GM12874 (cell line): Measurements from ENCODE around the gene IDH3G.

ENCODE experiments used
- TF ChIP-seq, protein P1 (sequence below): IDR thresholded peaks from 2 replicates; pipeline ENCODE4 v1.5.1; 2011; ENCODE audit warnings: low read depth, mild to moderate bottlenecking, control low read depth, low read length, moderate library complexity; ENCODE audit not compliant: insufficient read depth

The IDH3G gene

DNA sequence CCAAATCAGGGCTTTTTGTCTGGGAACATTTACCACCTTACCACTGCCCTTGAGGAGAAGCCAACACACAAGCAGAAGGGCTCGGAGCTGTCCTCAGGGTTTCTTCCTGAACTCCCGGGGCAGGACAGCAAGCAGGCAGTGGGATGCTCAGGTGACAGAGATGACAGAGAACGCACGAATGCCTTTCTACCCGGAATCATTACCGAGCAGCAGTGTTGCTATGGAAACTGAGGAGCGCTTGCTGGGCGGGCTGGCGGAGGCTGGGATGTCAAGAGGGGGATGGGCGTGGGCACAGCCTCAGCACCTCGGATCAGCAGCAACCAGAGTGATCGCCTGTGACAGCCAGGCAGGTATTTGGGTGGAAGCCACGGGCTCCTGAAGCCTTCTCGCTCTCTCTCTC lies 18.0 kb upstream of the IDH3G start:
- TF ChIP-seq, protein P1, sequence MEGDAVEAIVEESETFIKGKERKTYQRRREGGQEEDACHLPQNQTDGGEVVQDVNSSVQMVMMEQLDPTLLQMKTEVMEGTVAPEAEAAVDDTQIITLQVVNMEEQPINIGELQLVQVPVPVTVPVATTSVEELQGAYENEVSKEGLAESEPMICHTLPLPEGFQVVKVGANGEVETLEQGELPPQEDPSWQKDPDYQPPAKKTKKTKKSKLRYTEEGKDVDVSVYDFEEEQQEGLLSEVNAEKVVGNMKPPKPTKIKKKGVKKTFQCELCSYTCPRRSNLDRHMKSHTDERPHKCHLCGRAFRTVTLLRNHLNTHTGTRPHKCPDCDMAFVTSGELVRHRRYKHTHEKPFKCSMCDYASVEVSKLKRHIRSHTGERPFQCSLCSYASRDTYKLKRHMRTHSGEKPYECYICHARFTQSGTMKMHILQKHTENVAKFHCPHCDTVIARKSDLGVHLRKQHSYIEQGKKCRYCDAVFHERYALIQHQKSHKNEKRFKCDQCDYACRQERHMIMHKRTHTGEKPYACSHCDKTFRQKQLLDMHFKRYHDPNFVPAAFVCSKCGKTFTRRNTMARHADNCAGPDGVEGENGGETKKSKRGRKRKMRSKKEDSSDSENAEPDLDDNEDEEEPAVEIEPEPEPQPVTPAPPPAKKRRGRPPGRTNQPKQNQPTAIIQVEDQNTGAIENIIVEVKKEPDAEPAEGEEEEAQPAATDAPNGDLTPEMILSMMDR: no peak

GRCh38 chrX:153807976-153808375 lies 13.8 kb upstream of the IDH3G start:
- TF ChIP-seq, protein P1: no peak

GRCh38 chrX:153806999-153807575 lies 12.9 kb upstream of the IDH3G start:
- TF ChIP-seq, protein P1: no peak

GRCh38 chrX:153805436-153805835 lies 11.3 kb upstream of the IDH3G start:
- TF ChIP-seq, protein P1: no peak

DNA sequence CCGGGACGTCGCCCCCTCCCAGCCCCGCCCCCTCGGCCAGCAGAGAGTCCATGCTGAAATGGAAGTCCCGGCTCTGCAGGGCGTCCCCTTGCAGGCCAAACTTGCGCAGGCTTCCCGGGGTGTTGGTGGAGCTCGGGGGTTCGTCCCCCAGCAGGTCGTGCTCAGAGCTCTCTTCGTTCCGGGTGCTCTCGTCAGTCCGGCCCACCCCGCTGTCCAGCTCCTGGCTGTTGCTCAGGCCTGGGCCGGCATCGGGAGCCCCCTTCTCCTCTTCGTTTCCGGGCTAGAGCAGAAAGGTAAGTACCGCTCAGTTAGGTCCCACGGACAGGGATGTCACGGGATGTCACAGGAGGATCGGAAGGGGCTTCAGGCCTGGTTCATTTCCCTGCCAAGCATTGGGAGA lies 10.4 kb upstream of the IDH3G start:
- TF ChIP-seq, protein P1: no peak

DNA sequence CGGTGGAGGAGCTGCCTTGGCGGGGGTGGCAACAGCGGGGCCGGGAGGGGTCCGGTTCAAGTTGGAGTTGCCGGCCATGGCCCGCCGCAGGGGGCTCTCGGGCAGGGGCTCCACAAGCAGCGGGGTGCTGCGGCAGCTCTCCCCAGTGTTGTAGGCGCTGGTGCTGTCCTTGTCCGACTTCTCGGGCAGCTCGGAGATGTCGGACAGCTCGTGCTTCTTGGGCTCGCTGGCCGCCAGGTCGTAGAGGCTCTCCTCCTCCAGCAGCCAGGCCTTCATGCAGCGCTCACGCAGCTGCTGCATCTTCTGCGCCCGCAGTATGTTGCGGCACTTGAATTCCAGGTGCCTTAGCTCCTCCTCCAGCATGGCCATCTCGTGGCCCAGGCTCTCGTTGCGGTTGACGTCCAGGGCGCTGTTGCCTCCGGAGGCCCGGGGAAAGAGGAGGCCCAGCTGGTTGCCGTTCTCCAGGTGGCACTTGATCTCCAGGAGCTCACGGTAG lies 10.0 kb upstream of the IDH3G start:
- TF ChIP-seq, protein P1: no peak

- TF ChIP-seq, protein P1: no peak
Measured at GRCh38 chrX:153803211-153804099, 9.3 kb upstream of the IDH3G start.
